ENCODE results near the gene TCN2. TPM values are rescaled to one million over a fixed set of nuclear protein-coding genes. Genes with fewer than 3 reads are reported as not detected.

TCN2 gene
- total RNA-seq, 1 donor from 2014 or later: 2.7 TPM

Other genes starting within 250 kb of the TCN2 start
- 24.5 and 28.5 TPM in 2 replicates for gene RNF215, start 219.8 kb upstream of the TCN2 start, total RNA-seq
- 14.5 and 19.5 TPM in 2 replicates for gene SEC14L2, start 210.2 kb upstream of the TCN2 start, total RNA-seq
- 10.6 and 13.0 TPM in 2 replicates for gene MTFP1, start 181.4 kb upstream of the TCN2 start, total RNA-seq
- gene SEC14L3, start 135.2 kb upstream of the TCN2 start, total RNA-seq: not detected in 2 replicates
- not detected in 2 replicates for gene SEC14L4, start 101.5 kb upstream of the TCN2 start, total RNA-seq
- 0.16 and 0.22 TPM in 2 replicates for gene SEC14L6, start 60.4 kb upstream of the TCN2 start, total RNA-seq
- 3.4 and 3.8 TPM in 2 replicates for gene GAL3ST1, start 32.5 kb upstream of the TCN2 start, total RNA-seq
- 88.7 and 92.9 TPM in 2 replicates for gene PES1, start 15.3 kb upstream of the TCN2 start, total RNA-seq
- 3.2 and 4.2 TPM in 2 replicates for gene SLC35E4, start 28.6 kb downstream of the TCN2 start, total RNA-seq
- 8.6 and 10.2 TPM in 2 replicates for gene DUSP18, start 60.7 kb downstream of the TCN2 start, total RNA-seq
- gene OSBP2, start 87.7 kb downstream of the TCN2 start, total RNA-seq: 0.48 and 0.89 TPM in 2 replicates